Measurements from ENCODE around the gene SFXN5.

The SFXN5 gene

DNA sequence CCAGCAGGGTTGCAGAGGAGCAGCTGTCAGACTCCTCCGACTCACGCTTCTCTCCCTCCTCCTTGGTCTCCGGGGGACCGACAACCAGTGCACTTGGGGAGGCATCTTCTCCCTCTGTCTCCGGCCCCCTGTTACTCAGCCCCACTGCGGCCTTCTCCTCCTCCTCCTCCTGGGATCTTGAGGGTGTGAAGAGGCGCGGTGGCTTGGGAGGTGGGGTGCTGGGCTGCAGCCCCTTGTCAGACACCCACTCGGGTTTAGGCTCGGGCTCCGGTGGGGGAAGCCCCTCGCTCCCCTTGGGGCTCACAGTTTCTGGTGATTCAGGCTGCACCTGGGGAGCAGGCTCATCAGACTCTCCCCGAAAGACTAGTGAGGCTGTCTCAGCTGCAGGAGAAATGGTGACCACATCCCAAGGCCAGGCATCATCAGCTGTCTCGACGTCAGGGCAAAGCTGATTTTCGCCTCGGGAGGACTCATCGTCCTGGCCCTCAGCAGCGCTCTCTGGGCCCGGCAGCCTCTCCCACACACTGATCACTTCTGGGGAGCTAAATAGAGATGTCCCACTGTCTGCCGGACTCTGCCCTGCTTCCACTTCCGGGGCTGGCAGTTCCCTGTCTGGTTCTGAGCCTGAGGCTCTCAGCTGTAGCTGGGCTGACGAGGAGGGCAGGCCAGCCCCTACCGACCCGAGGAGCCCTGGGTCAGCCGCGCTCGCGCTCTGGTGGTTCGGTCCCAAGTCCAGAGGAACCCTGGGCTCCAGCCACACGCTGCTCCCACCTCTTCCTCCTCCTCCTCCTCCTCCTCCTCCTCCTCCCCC, 9.0 kb upstream of the SFXN5 start:
- Histone ChIP-seq H3K36me3 (ENCODE audit: low read depth) (peaks cover 13% of the 10 kb centered on the region), H3K27ac (ENCODE audit: poor library complexity, severe bottlenecking) (no peak overlapping the region)

DNA sequence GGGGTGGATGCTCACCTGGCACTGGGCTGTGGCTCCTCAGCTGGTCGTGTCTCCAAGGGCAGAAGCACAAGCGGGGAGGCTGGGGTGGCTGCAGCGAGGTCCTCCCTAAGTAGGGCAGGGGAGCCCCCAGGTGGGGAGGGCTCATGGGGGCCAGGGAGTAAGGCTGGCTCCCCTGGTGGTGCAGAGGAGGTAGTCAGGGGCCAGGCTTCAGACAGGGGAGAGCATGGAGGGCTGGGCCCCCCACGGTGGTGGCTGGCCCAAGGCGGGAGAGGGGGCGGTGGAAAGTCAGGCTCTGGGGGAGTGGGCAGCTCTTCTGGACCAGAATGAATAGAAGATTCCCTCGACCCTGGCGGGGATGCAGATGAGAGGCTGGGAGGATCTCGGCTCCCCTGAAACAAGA, 8.1 kb upstream of the SFXN5 start:
- Histone ChIP-seq H3K4me1 (ENCODE audit: insufficient read depth, poor library complexity, severe bottlenecking) (no peaks in the 10 kb centered on the region), H3K27ac (ENCODE audit: poor library complexity, severe bottlenecking) (no peak overlapping the region), H3K4me3 (ENCODE audit: severe bottlenecking) (no peak overlapping the region), H3K27me3 (ENCODE audit: insufficient read depth, poor library complexity, severe bottlenecking) (no peaks in the 10 kb centered on the region), H3K9me3 (ENCODE audit: severe bottlenecking) (no peaks in the 10 kb centered on the region), H3K36me3 (ENCODE audit: low read depth) (peaks cover 5% of the 10 kb centered on the region)
- DNase-seq (ENCODE audit: low spot score) (no peak), ATAC-seq (ENCODE audit: low read depth) (no peak)
- TF ChIP-seq, protein P1, sequence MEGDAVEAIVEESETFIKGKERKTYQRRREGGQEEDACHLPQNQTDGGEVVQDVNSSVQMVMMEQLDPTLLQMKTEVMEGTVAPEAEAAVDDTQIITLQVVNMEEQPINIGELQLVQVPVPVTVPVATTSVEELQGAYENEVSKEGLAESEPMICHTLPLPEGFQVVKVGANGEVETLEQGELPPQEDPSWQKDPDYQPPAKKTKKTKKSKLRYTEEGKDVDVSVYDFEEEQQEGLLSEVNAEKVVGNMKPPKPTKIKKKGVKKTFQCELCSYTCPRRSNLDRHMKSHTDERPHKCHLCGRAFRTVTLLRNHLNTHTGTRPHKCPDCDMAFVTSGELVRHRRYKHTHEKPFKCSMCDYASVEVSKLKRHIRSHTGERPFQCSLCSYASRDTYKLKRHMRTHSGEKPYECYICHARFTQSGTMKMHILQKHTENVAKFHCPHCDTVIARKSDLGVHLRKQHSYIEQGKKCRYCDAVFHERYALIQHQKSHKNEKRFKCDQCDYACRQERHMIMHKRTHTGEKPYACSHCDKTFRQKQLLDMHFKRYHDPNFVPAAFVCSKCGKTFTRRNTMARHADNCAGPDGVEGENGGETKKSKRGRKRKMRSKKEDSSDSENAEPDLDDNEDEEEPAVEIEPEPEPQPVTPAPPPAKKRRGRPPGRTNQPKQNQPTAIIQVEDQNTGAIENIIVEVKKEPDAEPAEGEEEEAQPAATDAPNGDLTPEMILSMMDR (IDR thresholded peaks at IDR 0.05; ENCODE audit: poor library complexity, severe bottlenecking), result no peak

More for the DNA sequence above, 9.0 kb upstream of the SFXN5 start:
- TF ChIP-seq, protein P1 (IDR thresholded peaks at IDR 0.05; ENCODE audit: poor library complexity, severe bottlenecking), result no peak
- no peaks in the 10 kb centered on the region for H3K9me3 ChIP-seq (ENCODE audit: severe bottlenecking)
- DNase-seq (ENCODE audit: low spot score) (no peak), ATAC-seq (ENCODE audit: low read depth) (no peak)
- H3K4me1 ChIP-seq (ENCODE audit: insufficient read depth, poor library complexity, severe bottlenecking), result no peaks in the 10 kb centered on the region
- H3K4me3 ChIP-seq (ENCODE audit: severe bottlenecking), result no peak overlapping the region
- H3K27me3 ChIP-seq (ENCODE audit: insufficient read depth, poor library complexity, severe bottlenecking), result no peaks in the 10 kb centered on the region

DNA sequence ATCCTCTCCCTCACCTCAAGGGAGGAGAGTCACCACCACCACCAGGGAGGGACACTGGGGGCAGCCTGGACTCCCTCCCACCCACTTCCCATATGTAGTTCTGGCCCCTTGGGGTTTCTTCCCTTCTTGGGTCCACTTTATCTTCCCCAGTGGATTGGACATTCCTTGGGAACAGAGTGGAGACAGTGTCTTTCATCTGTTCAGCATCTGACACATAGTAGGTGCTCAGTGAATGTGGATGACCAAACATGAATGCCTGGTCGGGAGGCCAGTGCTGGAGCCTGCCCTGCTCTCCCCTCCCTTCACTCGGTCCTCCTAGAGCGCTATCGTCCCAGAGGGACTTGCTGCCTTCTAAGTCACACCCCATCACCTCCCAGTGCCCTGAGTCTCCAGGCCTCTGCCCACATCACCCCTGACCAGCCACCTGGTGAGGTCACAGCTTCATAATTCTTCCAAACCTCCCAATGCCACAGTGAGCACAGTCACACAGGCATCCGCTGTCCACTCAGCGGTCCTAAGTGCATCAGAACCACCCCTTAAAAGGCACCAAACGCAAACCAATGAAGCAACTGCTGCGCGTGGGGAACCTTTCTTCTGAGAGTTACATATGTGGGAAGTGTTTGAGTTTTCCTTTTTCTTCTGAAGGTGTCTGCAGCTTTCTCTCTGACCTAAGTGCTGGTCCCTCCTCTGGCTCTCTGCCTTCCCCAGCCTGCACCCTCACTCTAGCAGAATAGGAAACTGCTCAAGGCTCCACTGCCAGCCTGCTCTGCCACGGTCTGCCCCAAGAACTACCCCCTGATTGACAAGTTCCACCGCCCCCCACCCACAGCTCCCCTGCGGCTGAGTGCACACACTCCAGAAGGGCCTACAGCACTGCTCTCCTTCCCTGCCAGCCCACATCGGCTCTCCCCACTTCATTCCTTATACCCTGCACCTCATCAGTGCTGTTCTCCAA, 7.2 kb upstream of the SFXN5 start:
- DNase-seq (ENCODE audit: low spot score) (no peak), ATAC-seq (ENCODE audit: low read depth) (no peak)
- Histone ChIP-seq H3K9me3 (ENCODE audit: severe bottlenecking) (no peaks in the 10 kb centered on the region), H3K4me3 (ENCODE audit: severe bottlenecking) (no peak overlapping the region), H3K4me1 (ENCODE audit: insufficient read depth, poor library complexity, severe bottlenecking) (no peaks in the 10 kb centered on the region), H3K27me3 (ENCODE audit: insufficient read depth, poor library complexity, severe bottlenecking) (no peaks in the 10 kb centered on the region), H3K27ac (ENCODE audit: poor library complexity, severe bottlenecking) (no peak overlapping the region), H3K36me3 (ENCODE audit: low read depth) (peaks cover 3% of the 10 kb centered on the region)
- TF ChIP-seq, protein P1 (IDR thresholded peaks at IDR 0.05; ENCODE audit: poor library complexity, severe bottlenecking), result no peak

GRCh38 chr2:73077424-73077795, 5.9 kb upstream of the SFXN5 start:
- H3K36me3 ChIP-seq (ENCODE audit: low read depth), result peaks cover 3% of the 10 kb centered on the region
- H3K27me3 ChIP-seq (ENCODE audit: insufficient read depth, poor library complexity, severe bottlenecking), result no peaks in the 10 kb centered on the region
- H3K27ac ChIP-seq (ENCODE audit: poor library complexity, severe bottlenecking), result no peak overlapping the region
- no peaks in the 10 kb centered on the region for H3K4me1 ChIP-seq (ENCODE audit: insufficient read depth, poor library complexity, severe bottlenecking)
- ATAC-seq (ENCODE audit: low read depth) (no peak), DNase-seq (ENCODE audit: low spot score) (no peak)
- H3K4me3 ChIP-seq (ENCODE audit: severe bottlenecking), result no peak overlapping the region
- H3K9me3 ChIP-seq (ENCODE audit: severe bottlenecking), result no peaks in the 10 kb centered on the region
- TF ChIP-seq, protein P1 (IDR thresholded peaks at IDR 0.05; ENCODE audit: poor library complexity, severe bottlenecking), result no peak
